ENCODE measurements around the gene MB21D2. TPM values are rescaled to one million over a fixed set of nuclear protein-coding genes. Genes with fewer than 3 reads are reported as not detected.
"Not testable (repeated sequence)": the region's sequence is repeated elsewhere in the genome, so short reads cannot be mapped to it uniquely, and the experiment has no call there.

MB21D2 gene
- total RNA-seq (1 to 10 TPM; 1.1 TPM), polyA plus RNA-seq (0.17 TPM)

- Histone ChIP-seq H3K4me1 (ENCODE audit: insufficient read depth, low read length) (peaks cover 5% of the 10 kb centered on the region), H3K9me3 (ENCODE audit: low read length) (no peaks in the 10 kb centered on the region), H3K27ac (ENCODE audit: low read depth, low read length) (no peak within 1 kb of the TSS), H3K4me3 (ENCODE audit: low read length) (peak within 1 kb of the TSS; percentile 75), H3K36me3 (ENCODE audit: insufficient read depth, low read length) (no peaks in the 10 kb centered on the region), H3K27me3 (ENCODE audit: insufficient read depth, low read length, poor library complexity, severe bottlenecking) (no peaks in the 10 kb centered on the region)
- DNase-seq: peak in 4 of 5 donors; percentile 19 to 48 (median 28)
- Mint-ChIP-seq H3K36me3 (no peaks in the 10 kb centered on the region), H3K4me3 (peak within 1 kb of the TSS; percentile 74 to 93 (median 85)), H3K9me3 (peaks cover 0 to 7% (median 2%) of the 10 kb centered on the region in 5 donors), H3K27me3 (peaks cover 41 to 63% of the 10 kb centered on the region in 2 donors), H3K27ac (peak within 1 kb of the TSS in 7 of 8 donors; percentile 56 to 94 (median 75)), H3K4me1 (peaks cover 9 to 29% (median 23%) of the 10 kb centered on the region in 3 donors)
- POLR2A ChIA-PET: no interaction called here
- CTCF ChIA-PET: no interaction called here
These were observed at the start of gene MB21D2 for GRCh38 chr3:192917404-192918274. Gene MB21D2 (minus strand): TSS chr3:192917856. CDS start chr3:192917840, 16 bp downstream.

GRCh38 chr3:192964959-192965719, 47.5 kb upstream of the MB21D2 start:
- POLR2A ChIA-PET; DNase-seq; H3K36me3 Mint-ChIP-seq; H3K4me1 Mint-ChIP-seq; H3K27ac ChIP-seq (ENCODE audit: low read depth, low read length); H3K4me1 ChIP-seq (ENCODE audit: insufficient read depth, low read length); H3K27ac Mint-ChIP-seq; H3K9me3 ChIP-seq (ENCODE audit: low read length); H3K27me3 Mint-ChIP-seq; CTCF ChIA-PET; H3K36me3 ChIP-seq (ENCODE audit: insufficient read depth, low read length); H3K4me3 Mint-ChIP-seq; H3K27me3 ChIP-seq (ENCODE audit: insufficient read depth, low read length, poor library complexity, severe bottlenecking); H3K4me3 ChIP-seq (ENCODE audit: low read length): not testable (repeated sequence)
- peaks cover 4 to 10% (median 5%) of the 10 kb centered on the region in 5 donors for H3K9me3 Mint-ChIP-seq

- H3K4me3 Mint-ChIP-seq: no peak overlapping the region
- Histone ChIP-seq H3K9me3 (ENCODE audit: low read length) (no peaks in the 10 kb centered on the region), H3K27ac (ENCODE audit: low read depth, low read length) (no peak overlapping the region), H3K4me1 (ENCODE audit: insufficient read depth, low read length) (no peaks in the 10 kb centered on the region), H3K27me3 (ENCODE audit: insufficient read depth, low read length, poor library complexity, severe bottlenecking) (no peaks in the 10 kb centered on the region), H3K4me3 (ENCODE audit: low read length) (no peak overlapping the region), H3K36me3 (ENCODE audit: insufficient read depth, low read length) (no peaks in the 10 kb centered on the region)
- no peak for DNase-seq
- ChIA-PET POLR2A (no interaction called here), CTCF (no interaction called here)
- H3K36me3 Mint-ChIP-seq: no peaks in the 10 kb centered on the region
- H3K9me3 Mint-ChIP-seq: peaks cover 0 to 13% (median 6%) of the 10 kb centered on the region in 5 donors
- no peaks in the 10 kb centered on the region for H3K4me1 Mint-ChIP-seq
- H3K27me3 Mint-ChIP-seq: no peaks in the 10 kb centered on the region
- H3K27ac Mint-ChIP-seq: no peak overlapping the region
These were observed 42.1 kb upstream of the MB21D2 start for GRCh38 chr3:192959773-192960172.

DNA sequence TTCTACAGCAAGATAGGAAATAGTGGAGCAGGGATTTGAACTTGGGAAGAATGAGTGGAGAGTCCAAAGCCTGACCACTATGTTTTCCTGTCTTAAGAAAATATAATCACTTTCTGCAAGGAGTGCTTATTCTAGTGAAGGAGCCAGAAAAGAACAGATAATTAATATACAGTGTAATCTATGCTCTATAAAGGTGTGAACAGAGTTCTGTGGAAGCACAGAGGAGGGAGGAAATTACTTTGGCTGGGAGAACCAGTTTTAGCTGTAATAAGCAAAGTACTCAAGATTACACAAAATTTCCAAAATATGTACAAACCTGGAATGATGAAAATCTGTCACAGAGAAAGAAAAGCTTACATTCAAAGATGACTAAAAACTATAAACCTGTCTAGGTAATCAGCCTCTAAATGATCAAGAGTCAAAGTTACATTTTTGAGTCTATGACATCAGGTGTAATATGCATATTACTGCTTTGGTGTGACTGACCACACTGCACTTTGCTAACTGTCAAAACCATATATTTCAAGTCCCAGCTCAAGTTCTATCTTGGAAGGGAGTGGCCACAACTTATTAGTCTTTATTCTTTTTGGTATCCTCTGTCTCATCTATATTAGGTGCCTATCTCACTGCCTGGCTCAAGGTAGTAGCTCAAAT, 40.7 kb upstream of the MB21D2 start:
- H3K4me3 ChIP-seq (ENCODE audit: low read length): no peak overlapping the region
- ChIA-PET POLR2A (no interaction called here), CTCF (no interaction called here)
- DNase-seq: no peak
- H3K27me3 ChIP-seq (ENCODE audit: insufficient read depth, low read length, poor library complexity, severe bottlenecking): no peaks in the 10 kb centered on the region
- H3K9me3 Mint-ChIP-seq: peaks cover 0 to 13% (median 9%) of the 10 kb centered on the region in 5 donors
- H3K9me3 ChIP-seq (ENCODE audit: low read length): no peaks in the 10 kb centered on the region
- no peaks in the 10 kb centered on the region for H3K4me1 ChIP-seq (ENCODE audit: insufficient read depth, low read length)
- H3K36me3 Mint-ChIP-seq: no peaks in the 10 kb centered on the region
- H3K36me3 ChIP-seq (ENCODE audit: insufficient read depth, low read length): no peaks in the 10 kb centered on the region
- no peaks in the 10 kb centered on the region for H3K27me3 Mint-ChIP-seq
- no peak overlapping the region for H3K27ac ChIP-seq (ENCODE audit: low read depth, low read length)
- no peaks in the 10 kb centered on the region for H3K4me1 Mint-ChIP-seq
- no peak overlapping the region for H3K4me3 Mint-ChIP-seq
- H3K27ac Mint-ChIP-seq: no peak overlapping the region

DNA sequence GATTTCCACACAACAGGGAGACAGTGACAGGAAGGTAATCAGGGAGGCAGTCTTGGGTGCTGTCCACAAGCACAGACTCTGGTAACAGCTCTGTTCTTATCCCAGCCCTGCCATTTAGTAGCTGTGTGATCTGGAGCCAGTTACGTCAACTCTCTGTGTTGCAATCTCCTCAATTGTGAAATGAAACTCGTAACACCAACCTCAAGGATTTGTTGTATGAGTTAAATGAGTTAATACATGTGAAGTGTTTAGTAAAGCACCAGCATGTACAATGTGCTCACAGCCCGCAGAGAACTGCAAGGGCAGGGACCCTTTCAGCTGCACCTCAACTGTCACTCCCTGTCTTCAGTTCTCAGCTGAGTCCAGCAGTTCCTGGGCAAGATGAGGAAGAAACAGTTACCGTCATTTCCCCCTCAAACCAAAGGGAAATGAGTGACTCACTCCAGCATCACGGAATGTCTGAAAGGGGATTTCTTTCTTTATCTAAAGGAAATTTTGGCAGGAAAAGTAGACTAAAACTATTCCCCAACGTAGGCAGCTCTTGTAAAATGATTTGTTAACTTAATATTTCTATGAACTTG, 39.9 kb upstream of the MB21D2 start:
- H3K27ac Mint-ChIP-seq: no peak overlapping the region
- H3K9me3 ChIP-seq (ENCODE audit: low read length): no peaks in the 10 kb centered on the region
- H3K27me3 ChIP-seq (ENCODE audit: insufficient read depth, low read length, poor library complexity, severe bottlenecking): no peaks in the 10 kb centered on the region
- DNase-seq: no peak
- POLR2A ChIA-PET: no interaction called here
- CTCF ChIA-PET: no interaction called here
- H3K27me3 Mint-ChIP-seq: no peaks in the 10 kb centered on the region
- no peaks in the 10 kb centered on the region for H3K36me3 Mint-ChIP-seq
- no peaks in the 10 kb centered on the region for H3K4me1 ChIP-seq (ENCODE audit: insufficient read depth, low read length)
- no peaks in the 10 kb centered on the region for H3K4me1 Mint-ChIP-seq
- H3K36me3 ChIP-seq (ENCODE audit: insufficient read depth, low read length): no peaks in the 10 kb centered on the region
- no peak overlapping the region for H3K27ac ChIP-seq (ENCODE audit: low read depth, low read length)
- no peak overlapping the region for H3K4me3 ChIP-seq (ENCODE audit: low read length)
- no peak overlapping the region for H3K4me3 Mint-ChIP-seq
- H3K9me3 Mint-ChIP-seq: peaks cover 0 to 15% (median 9%) of the 10 kb centered on the region in 5 donors

GRCh38 chr3:192953926-192954325, 36.3 kb upstream of the MB21D2 start:
- no peaks in the 10 kb centered on the region for H3K36me3 ChIP-seq (ENCODE audit: insufficient read depth, low read length)
- no peak overlapping the region for H3K27ac Mint-ChIP-seq
- ChIA-PET CTCF (no interaction called here), POLR2A (no interaction called here)
- H3K4me1 ChIP-seq (ENCODE audit: insufficient read depth, low read length): no peaks in the 10 kb centered on the region
- H3K27me3 Mint-ChIP-seq: no peaks in the 10 kb centered on the region
- H3K4me1 Mint-ChIP-seq: no peaks in the 10 kb centered on the region
- no peaks in the 10 kb centered on the region for H3K36me3 Mint-ChIP-seq
- H3K4me3 ChIP-seq (ENCODE audit: low read length): no peak overlapping the region
- no peak overlapping the region for H3K4me3 Mint-ChIP-seq
- no peak for DNase-seq
- H3K9me3 Mint-ChIP-seq: peaks cover 0 to 10% (median 6%) of the 10 kb centered on the region in 5 donors
- no peaks in the 10 kb centered on the region for H3K27me3 ChIP-seq (ENCODE audit: insufficient read depth, low read length, poor library complexity, severe bottlenecking)
- H3K9me3 ChIP-seq (ENCODE audit: low read length): no peaks in the 10 kb centered on the region
- H3K27ac ChIP-seq (ENCODE audit: low read depth, low read length): no peak overlapping the region

DNA sequence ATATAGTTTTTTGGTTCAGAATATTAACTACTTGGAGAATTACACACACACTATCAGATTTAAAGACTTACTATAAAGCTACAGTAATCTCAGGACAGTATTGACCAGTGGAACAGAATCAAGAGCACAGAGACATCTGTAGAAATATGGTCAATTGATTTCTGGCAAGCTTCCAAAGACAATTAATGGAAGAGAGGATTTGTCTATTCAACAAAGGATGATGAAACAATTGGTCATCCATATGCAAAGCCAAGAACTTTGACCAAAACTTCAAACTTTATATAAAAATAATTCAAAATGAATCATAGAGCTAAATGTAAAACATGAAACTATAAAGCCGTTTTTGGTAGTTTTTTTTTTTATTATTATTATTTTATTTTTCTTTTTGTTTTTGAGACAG, 29.8 kb upstream of the MB21D2 start:
- Mint-ChIP-seq H3K4me1 (no peaks in the 10 kb centered on the region), H3K9me3 (peaks cover 0 to 6% (median 2%) of the 10 kb centered on the region in 5 donors), H3K4me3 (no peak overlapping the region), H3K36me3 (no peaks in the 10 kb centered on the region), H3K27ac (no peak overlapping the region), H3K27me3 (peaks cover 0 to 2% of the 10 kb centered on the region in 2 donors)
- POLR2A ChIA-PET: no interaction called here
- H3K9me3 ChIP-seq (ENCODE audit: low read length): no peaks in the 10 kb centered on the region
- H3K27me3 ChIP-seq (ENCODE audit: insufficient read depth, low read length, poor library complexity, severe bottlenecking): no peaks in the 10 kb centered on the region
- H3K4me1 ChIP-seq (ENCODE audit: insufficient read depth, low read length): no peaks in the 10 kb centered on the region
- H3K4me3 ChIP-seq (ENCODE audit: low read length): no peak overlapping the region
- H3K27ac ChIP-seq (ENCODE audit: low read depth, low read length): no peak overlapping the region
- CTCF ChIA-PET: no interaction called here
- H3K36me3 ChIP-seq (ENCODE audit: insufficient read depth, low read length): no peaks in the 10 kb centered on the region
- DNase-seq: no peak

GRCh38 chr3:192943393-192943792, 25.7 kb upstream of the MB21D2 start:
- POLR2A ChIA-PET: no interaction called here
- peaks cover 0 to 6% (median 2%) of the 10 kb centered on the region in 5 donors for H3K9me3 Mint-ChIP-seq
- H3K4me3 ChIP-seq (ENCODE audit: low read length): no peak overlapping the region

More at GRCh38 chr3:192943393-192943792, 25.7 kb upstream of the MB21D2 start:
- no peaks in the 10 kb centered on the region for H3K36me3 ChIP-seq (ENCODE audit: insufficient read depth, low read length)
- no peaks in the 10 kb centered on the region for H3K9me3 ChIP-seq (ENCODE audit: low read length)
- Mint-ChIP-seq H3K36me3 (no peaks in the 10 kb centered on the region), H3K27me3 (peaks cover 0 to 2% of the 10 kb centered on the region in 2 donors), H3K27ac (no peak overlapping the region), H3K4me3 (no peak overlapping the region), H3K4me1 (no peaks in the 10 kb centered on the region)
- H3K27me3 ChIP-seq (ENCODE audit: insufficient read depth, low read length, poor library complexity, severe bottlenecking): no peaks in the 10 kb centered on the region
- CTCF ChIA-PET: no interaction called here
- no peaks in the 10 kb centered on the region for H3K4me1 ChIP-seq (ENCODE audit: insufficient read depth, low read length)
- no peak for DNase-seq
- H3K27ac ChIP-seq (ENCODE audit: low read depth, low read length): no peak overlapping the region

Data from CD8-positive, alpha-beta memory T cell (primary cell).